NK-92 (cell line): ENCODE data around the gene VWA3B.

ENCODE experiments used
- DNase-seq: peaks from one replicate; lab custom pipeline; 2025; ENCODE audit not compliant: unreplicated experiment; lab: John Stamatoyannopoulos, UW

Gene VWA3B

DNA sequence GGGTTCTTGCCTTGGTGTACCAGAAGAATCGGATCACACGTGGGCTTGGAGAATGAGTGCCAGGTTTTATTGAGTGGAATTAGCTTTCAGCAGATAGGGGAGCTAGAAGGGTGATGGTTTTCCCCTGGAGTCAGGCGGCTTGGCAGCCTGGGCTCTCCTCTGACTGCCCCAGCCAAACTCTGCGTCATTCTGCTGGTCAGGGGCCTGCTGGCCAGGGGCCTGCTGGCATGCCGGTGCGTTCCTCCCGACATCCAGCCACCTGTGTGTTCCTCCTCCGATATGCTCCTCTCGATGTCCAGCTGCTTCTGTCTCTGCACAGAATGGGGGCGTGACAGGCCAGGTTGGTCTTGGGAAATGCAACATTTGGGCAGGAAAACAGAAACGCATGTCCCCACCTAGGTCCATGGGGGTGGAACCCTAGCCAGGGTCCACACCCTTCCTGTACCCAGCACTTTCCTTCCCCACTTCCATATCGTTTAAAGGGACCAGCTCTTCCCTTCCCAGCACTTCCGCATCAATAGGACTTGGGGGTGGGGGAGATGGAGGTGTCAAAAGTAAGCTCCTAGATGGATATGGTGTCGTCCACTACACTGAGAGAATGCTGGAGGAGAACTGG, 85.3 kb downstream of the VWA3B start:
- no peak for DNase-seq

DNA sequence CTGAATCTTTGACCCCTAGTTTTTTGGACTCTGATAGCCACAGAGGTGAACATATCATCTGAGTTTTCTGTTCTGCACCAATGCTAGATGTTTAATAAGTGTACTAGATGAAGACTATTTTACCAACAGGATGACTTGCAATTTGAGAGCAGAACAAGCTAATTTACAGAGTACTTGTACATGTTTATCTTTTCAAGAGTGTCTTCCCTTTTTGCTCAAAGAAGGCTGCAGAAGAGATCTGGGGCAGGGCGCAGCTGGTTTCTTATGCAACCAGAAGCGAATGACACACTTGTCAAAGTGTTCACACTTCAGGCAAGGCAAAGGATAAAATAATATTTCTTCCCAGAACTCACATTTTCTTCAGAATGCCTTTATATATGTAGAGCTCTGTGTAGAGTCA, 86.0 kb downstream of the VWA3B start:
- no peak for DNase-seq

DNA sequence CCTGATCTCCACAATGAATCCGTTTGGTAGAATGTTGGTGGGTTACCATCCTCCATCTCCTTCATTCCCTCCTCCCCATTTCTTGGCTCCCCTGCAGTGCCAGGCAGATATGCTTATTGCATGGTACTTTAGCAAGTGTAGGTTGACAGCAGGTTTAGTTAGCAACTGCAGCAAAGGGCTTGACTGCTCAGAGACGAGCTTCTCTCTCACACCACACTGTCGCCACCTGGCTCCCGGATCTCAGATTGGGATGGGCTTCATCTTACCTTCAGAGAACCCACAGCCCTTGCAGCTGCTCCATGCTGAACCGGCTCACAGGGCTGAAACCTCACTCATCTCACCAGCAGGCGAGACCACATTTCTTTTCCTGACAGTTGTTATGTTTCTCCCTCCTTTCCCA, 88.8 kb downstream of the VWA3B start:
- no peak for DNase-seq

DNA sequence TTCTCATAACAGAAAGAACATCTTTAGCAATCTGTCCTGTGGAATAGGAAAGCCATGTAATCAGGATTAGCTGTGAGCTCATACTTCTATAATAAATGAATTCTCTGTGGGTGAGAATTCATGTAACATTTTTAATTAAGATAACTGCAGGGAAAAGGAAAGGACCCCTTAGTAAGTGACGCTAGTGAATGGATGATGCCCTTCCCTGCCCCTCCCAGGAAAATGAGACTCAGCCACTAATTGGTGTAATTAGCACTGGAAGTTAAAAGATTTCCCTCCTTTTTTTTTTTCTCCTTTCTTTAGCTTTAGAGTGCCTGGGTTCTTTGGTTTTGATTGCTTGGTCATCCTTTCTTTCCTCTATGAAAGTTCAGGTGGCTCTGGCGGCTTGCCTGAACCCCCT, 90.3 kb downstream of the VWA3B start:
- DNase-seq = no peak

DNA sequence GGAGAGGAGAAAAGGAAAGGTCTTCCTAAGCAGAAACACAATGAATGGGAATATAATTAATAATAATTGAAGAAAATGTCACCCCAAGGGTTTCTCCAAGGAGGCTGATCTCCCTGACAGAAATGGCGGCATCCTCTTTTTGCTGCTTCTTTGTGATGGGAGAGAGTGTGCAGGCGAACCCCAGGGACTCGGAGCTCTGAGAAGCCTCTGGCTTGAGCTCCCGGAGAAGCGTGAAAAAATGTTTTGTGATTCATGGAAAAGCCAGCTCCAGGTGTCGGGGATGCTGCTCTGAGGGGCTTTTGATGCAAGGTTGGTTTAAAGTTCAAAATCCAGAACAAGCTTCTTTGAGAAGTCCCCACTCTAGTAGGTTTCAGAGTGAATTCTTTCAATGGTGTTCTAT, 91.0 kb downstream of the VWA3B start:
- DNase-seq = no peak

DNA sequence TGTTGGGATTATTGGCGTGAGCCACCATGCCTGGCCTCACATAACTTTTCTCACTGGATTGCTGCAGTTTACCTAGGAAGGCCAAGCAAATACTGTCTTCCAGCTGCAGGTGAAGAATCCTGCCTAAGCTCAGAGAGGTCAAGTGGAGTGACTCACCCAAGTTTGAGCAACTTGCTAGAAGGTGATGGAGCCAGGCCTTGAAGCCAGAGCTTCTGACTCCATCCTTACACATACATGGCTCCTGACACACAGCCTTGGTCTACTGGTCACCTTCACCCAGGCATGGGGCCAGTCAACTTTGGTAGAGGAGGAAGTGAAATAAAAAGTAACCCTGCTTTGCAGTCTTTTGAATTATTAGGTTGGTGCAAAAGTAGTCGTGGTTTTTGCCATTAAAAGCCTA, 93.5 kb downstream of the VWA3B start:
- DNase-seq = no peak

DNA sequence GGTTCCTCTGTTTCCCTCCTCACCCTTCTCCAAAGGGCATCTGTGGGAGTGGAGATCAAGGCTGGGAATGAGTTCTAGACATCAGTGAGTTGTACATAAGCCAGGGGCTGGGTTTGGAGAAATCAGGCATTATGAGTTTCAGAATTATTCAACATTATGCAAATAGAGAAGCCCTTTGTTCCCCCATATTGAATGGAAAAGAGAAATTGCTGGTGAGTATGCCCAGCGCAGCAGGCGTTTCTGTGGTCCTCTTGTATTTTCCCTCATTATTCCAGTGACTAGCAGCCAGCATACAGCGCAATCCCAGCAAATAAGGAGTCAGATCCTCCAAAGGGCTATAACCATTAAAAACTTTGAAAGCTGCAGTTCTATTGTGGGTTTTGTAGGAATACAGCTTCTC, 94.4 kb downstream of the VWA3B start:
- DNase-seq = no peak

DNA sequence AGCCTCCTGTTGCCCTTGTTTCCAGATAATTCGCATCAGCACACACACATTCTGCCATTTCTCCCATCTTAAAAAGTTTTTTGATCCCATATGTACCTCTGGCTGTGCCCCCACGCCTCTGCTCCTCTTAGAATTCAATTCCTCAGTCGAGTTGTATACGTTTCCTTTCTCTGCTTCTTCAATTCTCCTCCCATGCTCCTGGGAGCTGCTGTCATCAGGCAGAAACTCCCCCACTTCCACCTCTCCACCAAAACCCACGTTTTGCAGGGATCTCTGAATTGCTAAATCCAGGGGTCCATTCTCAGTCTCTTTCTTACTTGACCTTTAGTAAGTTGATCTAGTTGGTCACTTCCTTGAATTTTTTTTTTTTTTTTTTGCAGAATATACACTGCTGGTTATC, 98.8 kb downstream of the VWA3B start:
- no peak for DNase-seq

DNA sequence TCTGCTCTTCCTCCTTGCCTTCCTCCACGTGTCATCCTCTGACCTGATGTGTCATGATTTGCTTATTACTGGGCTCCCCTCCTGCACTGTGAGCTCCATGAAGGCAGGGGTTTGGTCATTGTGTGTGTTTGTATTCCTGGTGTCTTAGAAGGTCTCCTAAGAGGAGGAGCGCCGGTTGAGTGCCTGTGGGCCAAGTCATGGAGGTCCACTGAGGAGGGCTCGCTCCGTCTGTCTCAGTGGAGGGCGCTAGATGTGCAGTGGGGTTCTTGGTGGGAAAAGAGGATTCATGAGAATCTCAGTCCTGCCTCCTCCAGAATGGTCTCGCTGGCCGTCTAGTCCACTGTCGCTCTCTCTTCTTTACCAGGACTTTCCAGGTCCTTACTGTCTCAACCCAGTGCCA, 100.2 kb downstream of the VWA3B start:
- no peak for DNase-seq

DNA sequence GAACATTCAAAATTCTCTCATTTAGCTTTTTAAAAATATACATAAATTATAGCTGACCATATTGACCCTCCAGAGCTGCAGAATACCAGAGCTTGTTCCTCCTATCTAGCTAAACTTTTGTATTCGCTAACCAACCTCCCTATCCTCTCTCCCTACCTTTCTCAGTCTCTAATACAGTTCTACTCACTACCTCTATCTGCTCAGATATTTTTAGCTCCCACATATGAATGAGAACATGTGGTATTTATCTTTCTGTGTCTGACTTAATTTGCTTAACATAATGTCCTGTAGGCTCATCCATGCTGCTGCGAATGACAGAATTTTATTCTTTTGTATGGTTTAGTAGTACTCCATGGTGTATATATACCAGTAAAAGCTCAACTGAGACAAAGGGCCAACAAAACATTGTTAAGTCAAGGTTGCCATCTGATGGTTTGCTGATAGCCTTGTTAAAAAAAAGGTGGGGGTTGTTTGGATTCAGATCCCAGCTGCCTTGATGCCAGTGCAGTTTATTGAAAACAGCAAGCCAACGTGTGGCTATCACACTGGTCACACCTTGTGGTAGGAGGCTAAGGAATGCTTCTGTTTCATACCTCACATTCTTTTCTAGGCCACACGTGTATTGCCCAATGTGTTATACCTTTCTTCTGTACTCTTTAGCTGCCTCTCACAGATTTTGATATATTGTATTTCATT, 101.5 kb downstream of the VWA3B start:
- DNase-seq = no peak

DNA sequence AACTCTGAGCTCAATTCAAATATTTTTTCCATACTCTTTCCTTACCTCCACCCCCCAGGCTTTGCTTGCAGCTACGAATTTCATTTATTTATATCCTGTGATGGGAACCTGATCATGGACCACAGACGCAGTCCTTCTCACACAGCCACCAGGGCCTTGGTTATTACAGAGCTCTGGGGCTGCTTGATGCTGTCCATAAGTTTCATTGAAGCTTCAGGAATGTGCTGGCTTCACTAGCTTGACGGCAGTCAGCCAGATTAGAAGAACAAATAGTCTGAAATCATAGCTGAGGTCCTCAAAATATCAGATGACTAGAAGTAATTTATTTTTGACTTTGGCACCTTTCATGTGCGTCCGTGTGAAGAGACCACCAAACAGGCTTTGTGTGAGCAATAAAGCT, 104.9 kb downstream of the VWA3B start:
- DNase-seq = no peak

DNA sequence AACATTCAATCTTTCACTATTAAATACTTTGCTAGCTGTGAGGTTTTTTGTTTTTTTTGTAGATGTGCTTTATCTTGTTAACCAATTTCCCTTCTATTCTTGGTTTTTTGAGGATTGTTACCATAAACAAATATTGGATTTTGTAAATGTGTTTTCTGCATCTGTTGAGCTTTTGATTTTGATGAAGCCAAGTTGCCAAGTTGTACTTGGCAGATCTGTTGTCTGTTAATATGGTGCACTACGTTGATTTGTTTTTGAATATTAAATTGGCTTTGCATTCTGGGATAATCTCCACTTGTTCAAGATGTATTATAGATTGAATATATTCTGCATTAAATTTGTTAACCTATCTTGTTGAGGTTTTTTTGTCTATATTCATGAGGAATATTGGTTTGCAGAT, 114.6 kb downstream of the VWA3B start:
- no peak for DNase-seq

DNA sequence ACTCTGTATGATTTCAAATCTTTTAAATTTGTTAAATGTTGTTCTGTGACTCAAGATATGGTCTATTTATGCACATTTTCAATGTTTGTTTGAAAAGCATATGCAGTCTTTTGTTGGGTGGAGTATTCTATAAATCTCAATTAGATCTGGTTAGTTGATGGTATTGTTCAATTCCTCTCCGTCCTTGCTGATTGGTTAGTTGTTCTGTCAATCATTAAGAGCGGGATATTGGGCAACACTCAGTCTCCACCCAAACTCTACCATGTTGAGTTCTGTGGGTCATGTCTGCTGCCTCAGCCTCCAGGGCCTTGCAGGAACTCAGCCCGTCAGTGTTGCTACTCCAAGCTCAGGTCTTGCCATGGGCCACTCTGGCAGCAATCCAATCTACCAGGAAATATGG, 118.9 kb downstream of the VWA3B start:
- no peak for DNase-seq

DNA sequence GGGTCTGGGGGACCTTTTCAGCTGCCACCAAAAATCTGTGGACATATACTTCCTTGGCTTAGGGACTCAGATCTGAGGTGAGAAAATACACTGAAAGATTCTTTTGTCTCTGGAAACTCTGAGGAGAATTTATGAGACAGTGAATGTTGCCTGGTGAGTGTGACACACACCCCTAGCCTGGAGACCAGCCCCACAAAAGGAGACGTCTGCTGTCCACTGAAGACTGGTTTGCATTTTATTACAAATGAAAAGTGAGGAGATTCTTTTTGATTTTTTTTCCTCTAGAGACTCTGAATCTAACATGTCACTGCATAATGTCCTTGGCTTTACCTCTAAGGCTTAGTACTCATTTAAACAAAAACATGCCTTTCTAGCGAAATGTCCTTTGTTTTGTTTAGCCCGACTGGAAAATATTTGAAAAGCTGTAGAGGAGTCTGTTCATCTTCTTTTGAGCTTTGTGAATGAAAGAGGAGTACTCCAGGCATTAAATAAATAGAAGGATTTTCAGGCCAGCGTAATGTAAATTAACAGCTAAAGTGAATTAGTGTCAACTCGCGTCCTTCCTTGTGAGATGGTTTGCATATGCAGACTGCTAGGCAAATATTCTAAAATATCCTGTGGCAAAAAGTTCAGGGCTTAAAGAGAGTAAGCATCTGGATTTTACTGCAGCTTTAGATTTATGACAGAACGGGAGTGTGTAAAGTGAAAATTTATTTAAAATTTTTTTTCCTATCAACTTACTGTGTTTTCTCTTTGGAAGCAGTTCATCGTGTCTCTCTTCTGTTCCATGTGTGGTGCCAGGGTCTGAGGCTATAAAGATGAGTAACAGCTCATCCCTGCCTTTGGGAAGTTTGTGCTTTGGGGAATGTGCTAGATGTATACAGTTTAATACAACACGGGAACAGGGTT, 125.4 kb downstream of the VWA3B start:
- no peak for DNase-seq

DNA sequence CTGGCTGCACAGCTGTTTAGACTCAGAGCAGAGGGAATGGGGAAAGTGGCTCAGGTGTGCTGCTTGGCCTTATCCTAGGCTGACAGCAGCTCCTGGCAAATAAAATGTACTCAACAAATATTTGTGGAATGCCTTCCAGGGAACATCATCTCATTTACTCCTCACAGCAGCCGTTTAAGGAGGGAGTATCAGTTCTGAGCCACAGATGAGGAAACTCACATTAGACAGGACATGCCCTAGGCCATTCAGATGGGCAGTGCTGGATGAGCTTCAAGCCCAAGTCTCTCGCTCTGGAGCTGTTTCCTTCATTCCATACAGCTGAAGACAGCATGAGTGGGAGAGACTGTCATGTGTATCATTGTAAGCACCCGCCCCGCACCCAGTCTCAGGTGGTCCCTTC, 129.6 kb downstream of the VWA3B start:
- DNase-seq = no peak

DNA sequence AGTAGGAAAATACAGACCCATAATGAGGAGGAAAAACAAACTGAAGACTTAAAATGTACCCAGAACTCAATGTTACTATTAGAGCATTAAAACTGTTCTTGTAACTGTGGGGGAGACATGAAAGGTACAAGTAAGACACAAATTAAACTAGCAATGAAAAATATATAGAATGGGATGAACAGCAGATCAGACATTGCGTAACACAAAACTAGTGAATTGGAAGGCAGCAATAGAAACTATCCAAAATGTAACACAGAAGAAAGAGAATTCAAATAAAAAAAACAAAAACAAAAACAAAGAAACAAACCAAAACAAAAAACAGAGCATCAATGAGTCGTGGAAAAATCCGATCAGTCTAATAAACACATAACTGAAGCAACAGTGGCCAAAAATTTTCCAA, 132.2 kb downstream of the VWA3B start:
- no peak for DNase-seq

DNA sequence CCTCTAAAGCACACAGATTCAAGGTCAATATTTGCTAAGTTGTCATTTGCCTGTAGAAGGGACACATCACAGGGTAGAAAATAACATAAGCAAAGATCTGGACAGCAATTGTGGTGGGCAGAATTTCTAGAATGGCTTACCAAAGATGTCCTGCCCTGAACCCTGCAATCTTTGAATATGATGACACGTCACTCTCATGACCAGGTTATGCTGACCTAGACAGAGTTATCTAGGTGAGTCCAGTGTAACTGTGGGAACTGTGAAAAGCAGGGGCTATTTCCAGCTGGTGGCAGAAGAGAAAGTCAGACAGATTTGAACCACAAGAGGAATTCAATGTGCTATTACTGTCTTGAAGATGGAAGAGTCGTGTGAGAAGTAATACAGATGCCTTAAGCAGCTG, 147.0 kb downstream of the VWA3B start:
- no peak for DNase-seq

DNA sequence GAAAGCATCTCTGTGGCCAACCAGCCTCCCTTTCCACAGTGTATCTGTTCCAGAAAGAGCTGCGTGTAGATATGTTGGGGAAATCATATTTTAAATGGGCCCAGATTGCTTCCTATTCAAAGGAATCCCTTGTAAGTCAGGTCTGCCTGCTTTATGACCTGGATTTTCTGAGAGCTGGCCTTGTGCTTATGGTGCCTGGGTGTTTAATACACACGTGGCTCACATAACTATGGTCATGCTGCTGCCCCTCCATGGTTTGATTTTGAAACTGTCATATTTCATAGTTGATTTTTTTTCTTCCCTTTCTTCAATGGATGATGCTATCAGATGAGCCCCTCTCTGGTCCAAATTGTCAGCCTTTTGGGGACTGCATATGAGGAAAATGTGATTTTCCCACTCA, 147.8 kb downstream of the VWA3B start:
- DNase-seq = no peak

DNA sequence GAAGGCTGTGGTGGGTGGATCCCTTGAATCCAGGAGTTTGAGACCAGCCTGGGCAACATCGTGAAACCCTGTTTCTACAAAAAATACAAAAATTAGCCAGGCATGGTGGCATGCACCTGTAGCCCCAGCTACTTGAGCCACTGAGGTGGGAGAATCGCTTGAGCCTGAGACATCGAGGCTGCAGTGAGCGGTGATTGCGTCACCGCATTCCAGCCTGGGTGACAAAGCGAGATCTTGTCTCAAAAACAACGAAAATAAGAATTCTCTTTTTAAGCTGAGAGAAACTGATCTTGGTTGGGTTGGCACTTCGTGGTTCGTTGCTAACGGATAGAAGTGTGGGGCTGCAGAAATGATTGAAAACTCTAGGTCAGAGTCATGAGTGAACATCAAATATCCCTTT, 150.0 kb downstream of the VWA3B start:
- no peak for DNase-seq

DNA sequence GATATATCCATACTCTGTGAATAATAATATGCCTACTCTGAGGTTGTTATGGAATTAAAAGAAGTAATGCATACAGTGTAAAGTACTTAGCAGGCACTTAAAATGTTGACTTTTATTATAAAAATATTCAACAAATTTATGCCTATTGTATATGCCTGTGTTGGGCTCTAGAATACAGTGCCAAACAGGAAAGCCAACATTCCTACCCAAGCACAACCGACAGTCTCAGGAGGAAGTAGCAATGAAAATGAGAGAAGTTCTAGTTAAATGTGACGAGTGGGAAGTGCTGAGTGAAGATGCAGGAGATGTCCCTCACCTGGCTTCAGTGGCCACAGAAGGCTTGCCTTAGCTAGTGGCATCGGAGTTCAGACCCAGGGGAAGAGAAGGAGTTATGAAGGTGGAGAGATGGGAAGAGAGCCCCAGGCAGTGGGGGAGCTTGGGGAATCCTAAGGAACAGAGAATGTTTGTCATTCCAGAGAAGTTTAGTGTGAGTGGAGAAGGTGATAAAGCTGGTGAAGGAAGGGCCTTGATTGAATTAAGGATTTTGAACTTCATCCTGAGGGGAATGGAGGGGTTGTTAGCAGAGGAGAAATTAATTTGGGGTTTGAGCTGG, 153.9 kb downstream of the VWA3B start:
- no peak for DNase-seq

DNA sequence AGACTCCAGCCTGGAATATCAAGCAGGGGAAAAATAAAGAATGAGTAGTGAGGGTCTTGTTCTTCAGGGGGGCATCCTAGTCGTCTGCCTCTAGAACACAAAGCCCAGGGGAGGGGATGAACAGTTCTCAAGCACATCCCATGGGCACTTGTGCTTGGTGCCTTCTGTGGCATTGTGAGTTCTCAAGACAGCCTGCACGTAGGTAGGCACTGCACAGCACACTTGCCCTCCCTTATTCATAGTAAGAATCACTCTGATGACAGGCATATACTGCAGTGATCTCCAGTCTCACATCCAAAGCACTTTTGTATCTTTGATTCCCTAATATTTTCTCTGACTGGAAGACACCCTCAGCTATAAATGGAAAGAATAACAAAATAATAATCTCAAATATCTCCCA, 154.6 kb downstream of the VWA3B start:
- no peak for DNase-seq

DNA sequence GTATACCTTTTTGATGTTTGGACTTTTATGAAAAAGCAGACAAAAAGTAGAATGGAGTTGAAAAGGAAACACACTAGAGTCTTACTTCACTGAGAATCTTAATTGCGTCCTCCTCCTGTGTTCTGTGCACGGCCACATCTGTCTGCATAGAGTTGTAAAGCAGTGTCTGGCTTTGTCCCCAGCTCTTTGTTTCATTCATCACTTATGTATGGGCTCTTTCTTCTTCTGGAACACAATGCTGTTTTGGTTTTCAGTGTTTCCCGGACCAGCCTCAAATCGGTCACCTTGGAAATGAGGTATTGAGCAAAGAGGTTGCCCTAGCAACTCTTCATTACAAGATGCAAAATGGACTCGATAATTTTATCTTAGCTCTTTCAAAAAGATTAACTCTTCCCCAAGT, 155.0 kb downstream of the VWA3B start:
- no peak for DNase-seq
